GM12873 (cell line): ENCODE results near the gene MKRN1.

Experiments
- CTCF ChIP-seq: IDR thresholded peaks from 2 replicates; pipeline ENCODE4 v1.5.1; 2012; ENCODE audit warnings: low read depth, mild to moderate bottlenecking, moderate library complexity, low read length, control low read depth; ENCODE audit not compliant: insufficient read depth; ENCODE audit errors: missing control alignments

The MKRN1 gene

GRCh38 chr7:140479062-140479738 is at the start of gene MKRN1:
Gene MKRN1 (minus strand): TSS chr7:140479505. CDS start chr7:140479344, 161 bp downstream.
- TF ChIP-seq CTCF = no peak

GRCh38 chr7:140526787-140527664 is 47.7 kb upstream of the MKRN1 start:
- TF ChIP-seq CTCF = no peak

- TF ChIP-seq CTCF = no peak
These were observed 46.9 kb upstream of the MKRN1 start for GRCh38 chr7:140526214-140526613.

- TF ChIP-seq CTCF = no peak
These were observed 46.4 kb upstream of the MKRN1 start for GRCh38 chr7:140525743-140526142.

GRCh38 chr7:140521421-140521820 is 42.1 kb upstream of the MKRN1 start:
- no peak for TF ChIP-seq CTCF

- TF ChIP-seq CTCF = no peak
These were observed 39.7 kb upstream of the MKRN1 start for GRCh38 chr7:140519007-140519399.

GRCh38 chr7:140518370-140519006 is 39.2 kb upstream of the MKRN1 start:
- TF ChIP-seq CTCF = no peak
